NCI-H510A (cell line): ENCODE data around the gene CCDC172.

Source experiments
- DNase-seq: peaks from one replicate; lab custom pipeline; 2025; lab: John Stamatoyannopoulos, UW

CCDC172 gene, protein sequence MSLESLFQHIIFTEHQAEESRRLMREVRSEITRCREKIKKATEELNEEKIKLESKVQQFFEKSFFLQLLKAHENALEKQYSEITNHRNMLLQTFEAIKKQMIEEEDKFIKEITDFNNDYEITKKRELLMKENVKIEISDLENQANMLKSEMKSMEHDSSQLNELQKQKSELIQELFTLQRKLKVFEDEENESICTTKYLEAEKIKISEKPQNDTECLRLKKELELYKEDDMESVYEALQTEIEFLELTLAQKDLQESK

DNA sequence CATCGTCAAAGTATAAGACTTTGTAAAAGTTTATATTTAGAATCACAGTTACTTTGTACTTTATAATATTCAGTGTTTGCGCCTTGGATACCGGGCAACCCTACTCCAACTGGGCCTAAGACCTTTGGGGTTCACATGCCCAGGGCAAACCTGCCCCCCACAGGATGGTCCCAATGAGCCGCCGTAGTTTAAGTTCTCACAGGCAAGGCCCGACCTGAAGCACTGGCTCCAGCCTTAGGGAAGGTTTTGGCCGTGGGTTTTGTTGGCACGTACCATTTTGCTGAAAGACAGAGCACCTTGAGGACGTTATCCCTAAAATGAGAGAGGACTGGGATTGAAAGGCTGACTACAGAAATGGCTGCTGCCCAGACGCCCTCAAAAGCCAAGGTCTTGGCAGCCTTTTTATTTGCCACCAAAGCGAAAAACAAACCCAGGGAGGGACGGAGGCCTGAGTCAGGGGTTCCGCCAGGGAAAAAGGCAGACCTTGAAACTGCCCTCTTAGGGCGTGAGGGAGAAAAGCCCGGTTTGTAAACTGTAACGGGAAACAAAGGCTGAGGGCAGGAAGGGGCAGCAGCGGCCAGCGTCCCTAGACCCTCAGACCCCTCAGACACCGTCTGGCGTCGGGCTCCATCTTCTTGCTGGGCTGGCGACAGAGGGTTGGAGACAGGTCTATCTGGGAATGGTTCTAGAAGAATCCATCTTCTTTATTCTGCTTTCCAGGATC, at the start of gene CCDC172:
CCDC172 (plus strand) TSS at position 222 of the 724 bp plus-strand sequence. CDS start 564 bp downstream, outside the sequence.
- no peak for DNase-seq

DNA sequence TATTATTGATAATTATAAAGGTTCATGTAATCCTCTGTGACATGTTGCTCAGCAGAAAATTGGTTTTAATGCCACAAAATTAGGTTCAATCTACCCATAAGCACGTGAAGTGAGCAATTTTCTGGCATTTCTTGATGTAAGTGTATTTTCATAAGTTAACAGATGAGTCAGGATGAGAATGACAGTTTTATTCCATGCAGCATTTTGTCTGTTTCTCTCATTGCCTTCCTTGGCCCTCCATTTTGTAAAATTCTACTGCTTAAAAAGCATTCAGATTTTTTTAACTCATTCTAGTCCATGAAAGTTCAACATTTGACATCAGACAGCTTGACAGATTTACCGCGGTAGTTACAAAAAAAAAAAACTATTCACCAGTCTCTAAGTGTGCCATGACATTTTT, 47.3 kb upstream of the CCDC172 start:
- DNase-seq: no peak

DNA sequence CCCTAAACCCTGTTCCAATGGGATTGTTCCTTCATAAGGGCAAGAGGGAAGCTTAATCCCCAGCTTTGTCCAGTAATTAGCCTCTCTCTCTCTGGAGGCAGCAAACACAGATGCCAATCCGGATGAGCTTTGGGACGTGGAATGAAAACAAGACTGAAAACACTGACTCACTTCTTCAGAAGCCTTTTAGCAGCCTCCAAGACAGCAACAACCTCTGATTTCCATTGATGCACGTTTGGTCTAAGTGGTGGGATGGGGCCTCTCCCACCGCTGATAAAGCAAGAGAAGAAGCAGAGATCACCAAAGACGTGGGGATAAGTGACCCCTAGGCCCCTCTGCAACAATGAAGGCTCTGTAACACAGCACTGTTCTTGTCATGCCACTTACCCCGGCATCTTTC, 45.4 kb upstream of the CCDC172 start:
- DNase-seq: no peak

DNA sequence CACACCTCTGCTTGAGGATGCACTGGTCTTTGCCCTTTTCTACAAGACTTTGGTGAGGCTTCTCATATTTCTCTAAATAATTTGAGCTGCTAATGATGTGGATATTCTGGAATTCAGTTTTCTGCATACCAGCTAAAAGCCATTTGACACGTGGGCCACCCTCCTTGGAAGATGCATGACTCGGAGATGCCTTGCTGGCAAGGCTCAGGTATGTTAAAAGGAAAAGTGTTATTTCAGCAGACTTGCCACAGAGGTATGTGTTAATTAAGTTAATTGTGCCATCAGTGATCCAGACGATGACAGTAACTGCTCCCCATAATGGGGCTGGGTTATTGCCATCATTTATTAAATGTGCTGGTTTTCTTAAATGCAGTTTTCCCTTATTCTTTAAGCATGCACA, 42.5 kb upstream of the CCDC172 start:
- DNase-seq: no peak

DNA sequence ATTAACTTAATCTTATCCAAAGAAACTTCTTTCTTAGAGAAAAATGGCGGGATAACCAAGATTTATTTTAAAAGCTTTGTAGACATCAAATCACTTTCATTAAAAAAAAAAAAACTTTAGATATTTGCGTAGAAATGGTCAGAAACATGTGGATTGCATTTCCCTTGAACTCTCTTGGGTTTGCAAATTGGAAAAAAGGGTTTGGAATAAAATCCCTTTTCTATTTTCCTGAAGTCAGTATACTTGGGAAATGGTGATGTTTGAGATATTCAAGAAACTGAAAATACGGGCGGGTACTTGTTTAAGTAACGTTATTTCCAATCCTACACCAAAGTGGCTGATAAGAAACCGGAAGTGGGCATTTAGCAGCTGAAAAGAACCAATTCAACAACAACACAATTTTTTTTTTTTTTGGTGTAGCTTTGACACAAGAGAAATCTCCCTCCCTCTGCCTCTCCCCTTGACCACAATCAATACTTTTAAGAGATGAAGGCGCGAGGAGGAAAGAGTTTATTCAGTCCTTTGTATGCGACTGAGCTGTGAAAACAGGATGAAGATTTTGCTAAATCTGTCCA, 37.5 kb upstream of the CCDC172 start:
- no peak for DNase-seq

DNA sequence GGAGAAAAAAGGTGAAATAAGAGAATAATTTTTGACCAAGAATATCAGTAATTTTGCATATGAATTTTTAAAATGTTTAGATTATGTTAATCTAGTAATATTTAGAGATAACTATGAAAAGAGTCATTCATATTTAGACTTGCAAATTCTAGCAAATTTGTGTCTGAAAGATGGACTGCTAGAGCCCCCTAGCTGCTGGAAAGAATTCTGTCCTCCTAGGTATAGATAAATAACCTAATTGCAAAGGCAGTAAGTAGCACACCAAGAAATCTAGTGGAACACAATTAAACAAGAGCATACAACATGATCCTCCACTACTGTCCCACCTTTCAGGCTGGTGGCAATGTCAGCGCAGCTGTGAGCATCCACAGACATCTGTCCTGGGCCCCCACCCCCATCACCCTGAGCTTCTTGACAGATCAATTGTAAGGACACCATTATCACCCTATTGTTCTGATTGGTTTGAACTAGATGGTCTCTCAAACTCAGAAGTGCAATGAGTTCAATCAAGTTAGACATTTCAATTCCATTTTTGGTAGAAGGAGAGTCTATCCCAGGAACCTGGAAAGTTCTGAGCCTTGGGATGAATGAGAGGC, 36.2 kb upstream of the CCDC172 start:
- no peak for DNase-seq

DNA sequence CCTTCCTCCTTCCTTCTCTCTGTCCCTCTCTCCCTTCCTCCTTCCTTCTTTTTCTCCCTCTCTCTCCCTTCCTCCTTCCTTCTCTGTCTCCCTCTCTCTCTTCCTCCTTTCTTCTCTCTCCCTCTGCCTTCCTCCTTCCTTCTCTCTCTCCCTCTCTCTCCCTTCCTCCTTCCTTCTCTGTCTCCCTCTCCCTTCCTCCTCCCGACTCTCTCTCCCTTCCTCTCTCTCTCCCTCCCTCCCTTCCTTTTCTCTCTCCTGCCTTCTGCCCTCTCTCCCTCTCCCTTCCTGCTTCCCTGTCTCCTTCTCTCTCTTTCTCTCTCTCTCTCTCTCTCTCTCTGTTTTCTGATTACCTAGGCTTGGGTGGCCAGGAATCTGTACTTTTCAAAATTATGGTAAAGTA, 34.6 kb upstream of the CCDC172 start:
- no peak for DNase-seq

DNA sequence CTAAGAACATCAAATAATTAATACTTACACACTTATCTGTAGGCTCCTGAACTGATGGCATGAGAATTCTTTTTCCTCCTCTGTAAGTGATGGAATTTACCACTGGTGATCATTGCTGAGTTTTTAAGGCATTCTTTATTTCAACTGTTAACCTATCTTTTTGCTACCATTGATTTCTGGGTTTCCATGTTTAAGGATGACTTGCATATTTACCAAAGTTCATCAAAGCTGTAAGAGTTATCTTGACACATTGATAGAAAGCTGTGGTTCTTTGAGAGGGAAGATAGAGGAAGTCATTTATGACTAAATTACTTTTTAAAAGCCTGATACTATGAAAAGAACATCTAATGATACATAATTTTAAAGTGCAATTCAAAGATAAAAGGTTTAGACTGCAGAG, 31.8 kb upstream of the CCDC172 start:
- no peak for DNase-seq

DNA sequence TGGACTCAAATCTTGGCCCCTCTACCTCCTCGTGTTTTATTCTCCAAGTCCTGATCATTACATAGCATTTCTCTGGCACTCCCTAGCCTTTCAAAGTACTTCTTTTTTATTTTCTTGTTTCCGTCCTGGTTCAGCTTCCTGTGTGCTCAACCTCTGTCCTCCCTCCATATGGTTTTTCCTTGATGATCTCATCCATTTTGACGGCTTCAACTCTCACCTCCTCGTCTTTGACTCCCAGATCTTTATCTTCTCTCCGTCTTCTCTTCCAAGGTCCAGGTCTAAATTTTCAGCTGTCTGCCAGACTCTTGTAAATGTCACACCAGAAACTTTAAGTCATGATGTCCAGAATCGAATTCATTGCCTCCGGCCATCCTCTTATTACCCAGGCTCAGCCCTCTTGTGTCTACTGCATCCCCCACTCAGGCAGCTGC, 27.9 kb upstream of the CCDC172 start:
- DNase-seq: no peak

DNA sequence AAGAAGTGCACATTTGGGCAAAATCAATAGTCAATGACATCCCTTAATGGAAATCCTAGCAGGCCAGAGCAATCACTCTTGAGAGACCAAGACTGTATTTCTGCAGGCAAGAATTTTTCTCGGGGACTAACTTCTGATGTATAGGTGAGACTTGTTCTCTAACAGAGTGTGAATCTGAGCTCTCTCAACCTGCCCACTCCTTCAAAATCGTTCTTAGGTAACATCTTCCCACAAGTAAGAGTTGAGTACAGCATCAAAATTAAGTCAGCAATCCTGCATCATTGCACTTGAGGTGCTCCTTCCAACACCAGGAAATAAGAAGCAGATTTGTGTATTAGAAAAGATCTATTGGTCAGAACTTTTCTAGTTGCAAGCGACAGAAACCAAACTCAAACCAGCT, 25.7 kb upstream of the CCDC172 start:
- DNase-seq: no peak

DNA sequence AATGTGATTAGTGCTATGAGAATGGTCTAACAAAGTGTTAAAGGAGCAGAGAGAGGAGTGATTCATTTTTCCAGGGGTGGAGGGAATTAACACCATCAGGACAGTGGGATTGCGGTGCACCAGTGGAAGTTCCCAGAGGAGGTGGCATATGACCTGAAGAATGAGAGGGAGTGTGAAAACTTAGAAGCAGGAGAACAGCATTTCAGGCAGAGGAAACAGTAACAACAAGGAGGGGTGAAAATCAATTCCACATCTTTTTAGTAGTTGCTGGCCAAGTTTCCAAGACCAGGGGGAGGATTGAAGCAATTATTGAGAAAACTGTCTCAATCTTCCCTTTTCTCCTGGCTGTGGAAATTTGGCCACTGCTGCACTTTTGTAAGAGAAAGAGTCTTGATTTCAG, 23.7 kb upstream of the CCDC172 start:
- no peak for DNase-seq

DNA sequence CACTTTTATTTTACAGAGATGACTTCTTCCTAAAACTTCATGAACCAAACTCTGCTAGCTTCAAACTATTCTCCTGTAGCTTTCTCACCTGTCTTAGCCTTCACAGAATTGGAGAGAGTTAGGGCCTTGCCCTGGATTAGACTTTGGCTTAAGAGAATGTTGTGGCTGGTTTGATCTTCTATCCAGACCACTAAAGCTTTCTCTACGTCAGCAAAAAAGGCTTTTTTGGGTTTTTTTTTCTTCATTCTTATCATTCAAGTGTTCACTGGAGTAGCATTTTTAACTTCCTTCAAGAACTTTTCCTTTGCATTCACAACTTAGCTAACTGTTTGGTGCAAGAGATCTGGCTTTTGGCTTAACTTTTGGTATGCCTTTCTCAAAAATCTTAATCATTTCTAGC, 19.3 kb upstream of the CCDC172 start:
- DNase-seq: no peak

DNA sequence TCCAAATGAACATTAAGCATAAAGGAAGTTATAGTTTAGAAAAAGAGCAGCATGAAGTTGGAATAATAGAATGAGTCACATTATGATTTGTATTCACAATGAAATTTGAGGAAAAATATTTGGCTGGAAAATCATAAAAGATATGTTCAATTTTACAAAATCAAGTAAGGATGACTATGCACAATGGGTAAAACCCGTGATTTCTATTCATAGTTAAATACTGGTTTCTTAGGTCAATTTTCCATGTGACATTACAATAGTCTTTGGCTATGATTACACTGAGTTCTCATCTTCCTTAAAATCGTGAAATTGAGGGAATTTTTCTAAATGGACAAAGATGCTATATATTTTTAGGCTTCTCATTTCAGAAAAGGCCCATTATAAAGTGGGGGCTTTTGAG, 17.4 kb upstream of the CCDC172 start:
- DNase-seq: no peak

DNA sequence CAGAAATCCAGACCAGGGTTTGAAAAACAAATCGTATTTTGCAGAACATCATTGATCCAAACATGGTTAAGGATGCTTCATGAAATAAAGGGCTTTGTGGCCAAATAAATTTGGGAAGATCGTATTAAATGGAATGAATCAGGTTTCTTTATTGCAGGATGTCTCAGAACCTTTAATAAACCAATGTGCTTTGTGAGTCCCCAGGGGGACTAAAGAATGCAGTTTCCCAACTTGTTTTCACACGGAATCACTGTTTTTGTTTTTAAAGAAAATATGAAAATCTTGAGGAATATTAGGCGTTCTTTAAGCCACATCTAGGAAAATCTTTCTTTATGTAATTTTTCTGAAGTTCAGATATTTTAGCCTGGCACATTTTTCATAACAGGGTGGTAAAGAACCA, 16.8 kb upstream of the CCDC172 start:
- no peak for DNase-seq

DNA sequence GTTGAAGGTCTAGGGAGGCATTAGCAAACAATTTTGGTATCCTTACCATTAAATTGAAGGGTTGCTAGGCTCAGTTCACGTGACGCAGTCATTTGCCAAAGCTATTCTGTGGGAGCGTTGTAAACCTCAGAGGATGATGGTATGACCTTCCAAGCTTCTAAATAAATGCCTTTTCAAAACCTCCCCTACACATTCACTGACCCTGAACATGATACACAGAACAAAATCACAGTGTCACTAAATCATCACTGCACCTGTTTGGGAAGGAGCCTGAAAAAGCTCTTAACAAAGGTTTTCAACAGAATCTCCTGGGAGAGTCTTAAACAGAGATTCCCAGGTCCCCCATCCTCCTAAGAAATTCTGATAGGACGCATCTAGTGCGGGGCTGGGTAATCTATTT, 13.2 kb upstream of the CCDC172 start:
- no peak for DNase-seq

DNA sequence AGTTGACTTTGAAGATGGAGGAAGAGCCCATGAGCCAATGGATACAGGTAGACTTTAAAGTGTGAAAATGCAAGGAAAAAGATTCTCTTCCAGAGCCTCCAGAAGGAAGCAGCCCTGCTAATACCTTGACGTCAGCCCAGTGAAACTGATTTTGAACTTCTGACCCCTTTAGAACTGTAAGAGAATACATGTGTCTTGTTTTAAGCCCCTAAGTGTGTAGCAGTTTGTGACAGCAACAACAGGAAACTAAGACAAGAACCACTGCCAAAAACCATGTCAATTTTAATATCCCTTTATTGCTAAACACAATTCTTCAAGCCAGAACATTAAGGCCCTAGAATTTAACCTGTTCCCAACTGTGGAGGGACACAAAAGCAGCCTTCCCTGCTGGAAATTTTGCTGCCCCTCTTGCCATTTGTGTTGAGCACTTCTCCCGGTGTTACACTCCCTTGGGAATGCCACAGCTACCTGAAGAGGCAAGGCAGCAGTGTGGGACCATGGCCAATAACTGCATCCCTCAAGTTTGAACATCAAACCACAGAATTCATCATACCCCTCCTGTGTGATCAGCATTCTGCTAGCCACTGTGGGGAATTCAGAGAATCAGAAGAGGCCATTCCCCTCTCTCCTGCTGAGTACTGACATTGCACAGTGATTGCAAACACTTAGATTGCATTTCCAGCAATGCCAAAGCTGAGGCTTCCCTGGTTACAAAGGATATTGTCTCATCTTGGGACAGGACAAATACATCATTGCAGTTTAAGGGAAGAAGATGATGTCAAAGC, 12.3 kb upstream of the CCDC172 start:
- DNase-seq: no peak

DNA sequence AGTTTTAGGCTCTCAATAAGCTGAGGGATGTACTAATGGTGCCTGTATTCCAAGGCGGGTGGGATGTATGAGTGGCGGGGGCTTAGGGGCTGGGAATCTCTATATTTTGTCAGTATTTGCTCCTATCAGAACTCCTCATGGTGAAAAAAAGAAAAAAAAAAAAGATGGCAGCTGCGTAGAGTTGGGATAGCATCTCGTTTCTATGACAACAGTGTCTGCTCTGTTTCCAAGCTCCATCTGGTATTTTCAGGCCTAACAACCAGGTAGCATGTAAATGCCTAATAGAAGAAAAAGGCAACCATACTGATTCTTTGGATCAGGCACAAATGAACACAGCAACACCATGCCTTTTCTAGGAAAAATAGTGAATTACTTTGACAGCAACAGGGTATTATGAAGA, 11.7 kb upstream of the CCDC172 start:
- DNase-seq: no peak

DNA sequence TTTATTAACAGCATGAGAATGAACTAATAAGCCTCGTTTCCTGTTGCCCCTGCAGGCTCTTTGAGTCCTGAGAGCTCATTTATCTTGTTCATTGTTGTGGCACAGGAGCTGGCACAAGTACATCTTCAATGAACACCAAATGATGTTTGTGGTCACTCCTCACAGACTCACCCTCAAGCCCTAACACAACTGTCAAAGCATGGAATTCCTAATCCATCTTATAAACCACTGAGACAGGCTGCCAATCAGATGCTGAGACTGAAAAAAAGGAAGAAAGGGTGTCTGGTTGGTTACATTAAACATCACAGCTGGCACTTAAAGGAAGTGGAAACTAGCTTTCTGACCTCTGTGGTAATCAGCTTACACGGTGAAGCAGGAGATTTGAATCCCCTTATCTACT, 7.7 kb upstream of the CCDC172 start:
- DNase-seq: no peak

DNA sequence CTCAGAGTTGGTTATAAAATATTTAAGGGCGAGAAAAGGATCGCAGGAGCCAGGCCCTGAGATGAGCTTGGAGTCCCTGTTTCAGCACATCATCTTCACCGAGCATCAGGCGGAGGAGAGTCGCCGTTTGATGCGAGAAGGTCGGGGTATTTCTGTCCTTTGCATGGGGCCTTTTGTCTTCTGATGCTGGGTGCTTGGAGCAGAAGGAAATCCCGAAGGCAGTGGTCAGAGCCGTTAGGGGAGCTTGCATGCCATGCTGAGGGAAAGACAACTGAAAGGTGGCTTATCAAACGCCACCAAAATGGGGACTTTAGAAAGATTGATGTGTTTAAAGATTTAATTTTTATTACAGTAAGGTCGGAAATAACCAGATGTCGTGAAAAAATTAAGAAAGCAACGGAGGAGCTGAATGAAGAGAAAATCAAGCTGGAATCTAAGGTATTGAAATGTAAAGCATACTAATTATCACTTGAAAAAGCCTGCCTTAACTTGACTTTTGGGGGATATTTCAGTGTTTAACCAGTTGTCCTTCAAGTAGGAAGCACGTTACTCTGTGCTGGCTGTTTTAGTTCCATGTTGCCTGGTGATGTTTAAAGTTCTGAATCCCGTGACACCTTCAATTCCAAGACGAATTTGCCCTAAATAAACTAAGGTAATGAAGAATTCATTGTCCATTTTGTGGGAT, 845 bp downstream of the CCDC172 start:
- DNase-seq: no peak

DNA sequence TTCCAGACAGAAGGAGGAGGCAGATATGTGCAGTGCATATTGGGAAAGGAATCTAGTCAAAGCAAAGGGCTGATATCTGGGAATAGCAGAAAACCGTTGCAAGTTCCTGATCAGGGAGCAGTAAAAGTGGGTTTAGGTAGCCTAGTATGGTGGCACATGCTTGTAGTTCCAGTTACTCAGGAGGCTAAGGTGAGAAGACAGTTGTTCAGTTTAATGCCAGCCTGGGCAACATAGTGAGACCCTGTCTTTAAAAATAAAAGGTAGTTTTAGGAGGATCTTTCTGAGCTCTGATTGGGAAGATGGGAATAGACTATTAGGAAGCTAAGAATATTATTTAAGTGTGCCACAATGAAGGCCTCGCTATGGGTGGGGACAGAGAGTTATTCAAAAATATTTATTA, 1.7 kb downstream of the CCDC172 start:
- DNase-seq: no peak

DNA sequence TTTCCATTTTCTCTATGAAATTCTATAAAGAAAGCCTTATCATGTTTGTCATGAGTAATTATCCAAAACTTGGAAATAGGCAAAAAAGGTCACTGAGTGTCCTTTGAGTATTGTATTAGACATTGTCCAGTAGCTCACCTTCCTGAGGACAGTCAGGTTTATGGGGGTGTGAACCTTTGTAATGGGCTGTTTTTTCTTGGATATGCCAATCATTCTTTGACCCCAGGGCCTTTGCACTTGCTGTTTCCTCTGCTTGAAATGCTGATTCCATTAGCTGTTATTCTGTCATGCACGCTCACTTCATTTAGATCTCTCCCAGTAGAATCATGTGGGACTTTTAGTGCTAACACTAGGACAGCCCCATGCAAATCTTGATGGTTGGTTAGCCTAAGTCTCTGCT, 4.9 kb downstream of the CCDC172 start:
- no peak for DNase-seq

DNA sequence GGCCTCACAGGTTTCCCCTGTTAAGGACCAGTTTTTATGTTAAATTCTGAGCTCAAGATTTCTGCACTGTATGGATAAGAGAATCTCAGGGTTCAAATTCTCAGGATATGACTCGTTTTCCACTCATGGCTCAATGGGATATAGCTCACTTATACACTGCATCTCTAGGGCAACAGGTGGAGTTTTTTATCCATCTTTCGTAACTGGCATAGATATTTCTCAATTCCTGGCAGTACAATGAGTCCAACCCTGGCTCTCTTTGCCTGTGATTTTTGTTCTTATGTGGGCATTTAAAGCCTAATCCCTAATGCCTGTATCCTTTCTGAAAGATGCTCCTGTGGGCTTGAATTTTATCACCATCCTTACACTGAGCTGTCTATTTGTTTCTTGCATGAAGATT, 7.6 kb downstream of the CCDC172 start:
- no peak for DNase-seq
